ENCODE measurements around the gene PIAS3. TPM values are rescaled to one million over a fixed set of nuclear protein-coding genes. Genes with fewer than 3 reads are reported as not detected.

PIAS3 gene
- polyA plus RNA-seq, 3 donors, result 7.2 to 25.9 (median 8.8) TPM

GRCh38 chr1:145874646-145875045 lies 15.8 kb upstream of the PIAS3 start:
- intact Hi-C loops (cut with micrococcal nuclease), result no loop called here
- Mint-ChIP-seq H3K27me3 (ENCODE audit: low read depth in 3 of 3) (peaks cover 4 to 9% (median 6%) of the 10 kb centered on the region in 3 donors), H3K36me3 (peaks cover 0 to 2% of the 10 kb centered on the region in 2 donors), H3K4me1 (peaks cover 23% of the 10 kb centered on the region), H3K4me3 (no peak overlapping the region), H3K9me3 (peaks cover 0 to 3% (median 0%) of the 10 kb centered on the region in 7 donors), H3K27ac (peak overlapping the region in 1 of 7 donors; percentile 3)
- 63% methylated on average over 11 of the region's 12 CpGs for WGBS (ENCODE audit: insufficient coverage)
- Histone ChIP-seq H3K9ac (ENCODE audit: insufficient read depth, low read length, poor library complexity, severe bottlenecking) (no peak overlapping the region), H2AFZ (ENCODE audit: insufficient read depth, low read depth, low read length, poor library complexity, severe bottlenecking) (no peak overlapping the region), H3K79me2 (ENCODE audit: insufficient read depth, low read length) (no peaks in the 10 kb centered on the region), H3K27ac (ENCODE audit: low read depth in 1 of 2, low read length in 2 of 2) (no peak overlapping the region), H3K4me1 (ENCODE audit: control insufficient read depth in 1 of 2, insufficient read depth in 2 of 2, low read length in 2 of 2) (peaks cover 17 to 23% of the 10 kb centered on the region in 2 donors), H3K27me3 (ENCODE audit: control insufficient read depth in 2 of 2, insufficient read depth in 2 of 2, low read length in 2 of 2) (no peaks in the 10 kb centered on the region), H3K4me2 (replicated peaks; ENCODE audit: extremely low read depth, low read length, poor library complexity, severe bottlenecking) (no peak overlapping the region), H3K4me3 (replicated peaks in 1 of 3; ENCODE audit: low read depth in 2 of 3, low read length in 3 of 3) (no peak overlapping the region), H4K20me1 (ENCODE audit: insufficient read depth, low read length) (no peaks in the 10 kb centered on the region), H3K36me3 (replicated peaks in 1 of 2; ENCODE audit: control insufficient read depth in 1 of 2, insufficient read depth in 2 of 2, low read length in 2 of 2) (no peaks in the 10 kb centered on the region), H3K9me3 (replicated peaks in 1 of 2; ENCODE audit: control insufficient read depth in 1 of 2, insufficient read depth in 1 of 2, low read length in 2 of 2) (no peaks in the 10 kb centered on the region)
- TF ChIP-seq CTCF (IDR thresholded peaks at IDR 0.05), result no peak
- no peak for DNase-seq

- Histone ChIP-seq H3K36me3 (replicated peaks in 1 of 2; ENCODE audit: control insufficient read depth in 1 of 2, insufficient read depth in 2 of 2, low read length in 2 of 2) (peaks cover 0 to 10% of the 10 kb centered on the region in 2 donors), H3K4me3 (replicated peaks in 1 of 3; ENCODE audit: low read depth in 2 of 3, low read length in 3 of 3) (peak overlapping the region; percentile 42 to 84 (median 62)), H3K4me1 (ENCODE audit: control insufficient read depth in 1 of 2, insufficient read depth in 2 of 2, low read length in 2 of 2) (peaks cover 17 to 23% of the 10 kb centered on the region in 2 donors), H3K9ac (ENCODE audit: insufficient read depth, low read length, poor library complexity, severe bottlenecking) (peak overlapping the region; percentile 65), H4K20me1 (ENCODE audit: insufficient read depth, low read length) (no peaks in the 10 kb centered on the region), H3K27ac (ENCODE audit: low read depth in 1 of 2, low read length in 2 of 2) (peak overlapping the region in 1 of 2 donors; percentile 42), H3K4me2 (replicated peaks; ENCODE audit: extremely low read depth, low read length, poor library complexity, severe bottlenecking) (peak overlapping the region; percentile 95), H3K79me2 (ENCODE audit: insufficient read depth, low read length) (no peaks in the 10 kb centered on the region), H3K9me3 (replicated peaks in 1 of 2; ENCODE audit: control insufficient read depth in 1 of 2, insufficient read depth in 1 of 2, low read length in 2 of 2) (no peaks in the 10 kb centered on the region), H2AFZ (ENCODE audit: insufficient read depth, low read depth, low read length, poor library complexity, severe bottlenecking) (peak overlapping the region; percentile 94), H3K27me3 (ENCODE audit: control insufficient read depth in 2 of 2, insufficient read depth in 2 of 2, low read length in 2 of 2) (no peaks in the 10 kb centered on the region)
- DNase-seq, result peak; percentile 42 to 62 (median 51)
- no peak for TF ChIP-seq CTCF (IDR thresholded peaks at IDR 0.05)
- Mint-ChIP-seq H3K27me3 (ENCODE audit: low read depth in 3 of 3) (peaks cover 4 to 7% (median 6%) of the 10 kb centered on the region in 3 donors), H3K27ac (peak overlapping the region; percentile 21 to 89 (median 72)), H3K4me1 (peaks cover 22% of the 10 kb centered on the region), H3K9me3 (peaks cover 0 to 2% (median 0%) of the 10 kb centered on the region in 7 donors), H3K4me3 (peak overlapping the region; percentile 83 to 95), H3K36me3 (peaks cover 4 to 5% of the 10 kb centered on the region in 2 donors)
- WGBS (ENCODE audit: insufficient coverage), result 7% methylated on average over 46 of the region's 47 CpGs
- intact Hi-C loops (cut with micrococcal nuclease), result no loop called here
Measured at GRCh38 chr1:145871994-145872924, 13.4 kb upstream of the PIAS3 start.

All from CD14-positive monocyte (primary cell).